Erythroblast (primary cell): ENCODE results near the gene AMFR.

ENCODE experiments used
- GATA1 ChIP-seq: IDR thresholded peaks from 2 replicates; pipeline ENCODE4 v1.6.1; 2011; ENCODE audit warnings: low read depth, mild to moderate bottlenecking, control low read depth, low read length, moderate library complexity
- POLR2A ChIP-seq: IDR thresholded peaks from 2 replicates; pipeline ENCODE4 v1.6.1; 2011; ENCODE audit warnings: mild to moderate bottlenecking, low read length

DNA sequence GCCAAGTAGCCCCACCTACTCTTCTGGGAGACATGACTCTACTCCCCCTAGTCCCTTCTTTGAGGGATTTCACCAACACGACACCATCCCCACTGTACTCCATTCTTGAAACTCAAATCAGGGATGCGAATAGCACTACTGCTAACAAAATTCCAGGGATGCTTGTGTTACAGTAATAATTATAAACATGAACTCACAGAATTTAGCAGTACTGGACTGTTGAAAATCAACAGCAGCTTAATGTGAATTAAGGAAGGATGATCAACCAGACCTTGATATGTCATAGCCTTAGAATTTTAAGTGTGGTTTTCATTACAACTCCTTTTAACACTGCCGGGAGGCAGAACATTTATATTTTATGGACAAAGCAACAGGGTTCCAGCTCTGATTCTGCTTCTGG lies 37.9 kb downstream of the AMFR start:
- TF ChIP-seq POLR2A (no peak), GATA1 (no peak)
